HFFc6 (cell line): ENCODE measurements around the gene TMEM243. TPM values are rescaled to one million over a fixed set of nuclear protein-coding genes. Genes with fewer than 3 reads are reported as not detected.
"Not testable (repeated sequence)": the region's sequence is repeated elsewhere in the genome, so short reads cannot be mapped to it uniquely, and the experiment has no call there.

ENCODE experiments used
- DNase-seq: peaks from one replicate; pipeline ENCODE4 v3.0.0-alpha.2; 2018
- H3K27ac Mint-ChIP-seq: 2 replicates; pipeline ENCODE4 v1.8.0; 2020; ENCODE audit warnings: mild to moderate bottlenecking, mixed read lengths
- H3K27me3 Mint-ChIP-seq: 2 replicates; pipeline ENCODE4 v1.8.0; 2021; ENCODE audit warnings: mild to moderate bottlenecking, moderate library complexity, mixed read lengths; ENCODE audit not compliant: insufficient read depth
- H3K36me3 Mint-ChIP-seq: 2 replicates; pipeline ENCODE4 v1.8.0; 2021; ENCODE audit warnings: low read depth, mixed read lengths
- H3K4me1 Mint-ChIP-seq: 2 replicates; pipeline ENCODE4 v1.8.0; 2020; ENCODE audit warnings: low read depth, mixed read lengths
- H3K4me3 Mint-ChIP-seq: 2 replicates; pipeline ENCODE4 v1.8.0; 2020; ENCODE audit warnings: mild to moderate bottlenecking, moderate library complexity, mixed read lengths
- H3K9me3 Mint-ChIP-seq: 2 replicates; pipeline ENCODE4 v1.8.0; 2020; ENCODE audit warnings: mild to moderate bottlenecking, mixed read lengths
- long read RNA-seq: library from polyadenylated mRNA; unstranded; transcript quantifications from one replicate; pipeline ENCODE4 v2.0.0, GENCODE V29; 2019
- total RNA-seq, 6 experiments: library from RNA; stranded (reverse); fragmentation: NEBNext Ultra II Directional; extraction: Animal tissue kit (Norgen Biotek cat#: 25700); gene quantifications; 2 replicates in 1 of 6; 3 replicates in 5 of 6; pipeline ENCODE4 v1.2.3, GENCODE V29; 2021
- TF ChIP-seq, protein P1 (sequence below): fragments of 200-600 bp; sonication (generic); IDR thresholded peaks from 2 replicates; pipeline ENCODE4 v1.5.0; 2021; ENCODE audit warnings: antibody characterized with exemption, mild to moderate bottlenecking

The TMEM243 gene, protein sequence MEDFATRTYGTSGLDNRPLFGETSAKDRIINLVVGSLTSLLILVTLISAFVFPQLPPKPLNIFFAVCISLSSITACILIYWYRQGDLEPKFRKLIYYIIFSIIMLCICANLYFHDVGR
- 10 to 100 TPM; 16.3 to 20.9 (median 17.2) TPM for total RNA-seq
- long read RNA-seq, transcript TMEM243-203 (5 exons, 1,273 nt) = major isoform, 16 of 36 reads
- long read RNA-seq, transcript TMEM243-201 (4 exons, 1,063 nt) = minor isoform, 15 of 36 reads
- long read RNA-seq, partial matches to known transcripts = 2 of 36 reads
- long read RNA-seq, other reads (novel, unspliced or antisense) = 3 of 36 reads

DNA sequence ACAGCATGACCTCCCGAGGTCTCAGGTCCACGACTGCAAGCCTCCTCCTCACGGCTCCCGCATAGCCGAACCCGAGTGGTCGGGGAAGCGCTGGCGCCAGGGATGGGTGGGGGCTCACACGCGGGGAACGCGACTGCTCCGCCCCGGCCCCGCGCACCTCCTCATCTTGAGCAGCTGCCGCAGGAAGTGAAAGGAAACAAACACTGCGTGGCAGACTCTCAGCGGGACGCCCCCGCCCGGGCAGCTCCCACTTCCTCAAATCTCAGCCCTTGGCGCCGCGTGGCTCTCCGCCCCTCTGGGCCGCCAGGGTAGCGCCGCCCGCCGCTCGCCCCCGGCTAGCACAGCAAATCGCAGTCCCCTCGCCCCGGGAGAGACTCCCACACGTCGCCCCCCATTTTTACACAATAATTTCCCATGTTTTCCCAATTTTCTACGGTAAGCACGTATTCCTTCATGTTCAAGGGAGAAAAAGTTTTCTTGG lies at the start of gene TMEM243:
Gene TMEM243, minus strand, starts transcription at position 188 of the 481 bp plus-strand sequence. CDS start 229 bp downstream, outside the sequence.
- H3K4me3 Mint-ChIP-seq = peak within 1 kb of the TSS; percentile 95
- H3K27me3 Mint-ChIP-seq = no peaks in the 10 kb centered on the region
- no peaks in the 10 kb centered on the region for H3K9me3 Mint-ChIP-seq
- no peaks in the 10 kb centered on the region for H3K36me3 Mint-ChIP-seq
- TF ChIP-seq, protein P1, sequence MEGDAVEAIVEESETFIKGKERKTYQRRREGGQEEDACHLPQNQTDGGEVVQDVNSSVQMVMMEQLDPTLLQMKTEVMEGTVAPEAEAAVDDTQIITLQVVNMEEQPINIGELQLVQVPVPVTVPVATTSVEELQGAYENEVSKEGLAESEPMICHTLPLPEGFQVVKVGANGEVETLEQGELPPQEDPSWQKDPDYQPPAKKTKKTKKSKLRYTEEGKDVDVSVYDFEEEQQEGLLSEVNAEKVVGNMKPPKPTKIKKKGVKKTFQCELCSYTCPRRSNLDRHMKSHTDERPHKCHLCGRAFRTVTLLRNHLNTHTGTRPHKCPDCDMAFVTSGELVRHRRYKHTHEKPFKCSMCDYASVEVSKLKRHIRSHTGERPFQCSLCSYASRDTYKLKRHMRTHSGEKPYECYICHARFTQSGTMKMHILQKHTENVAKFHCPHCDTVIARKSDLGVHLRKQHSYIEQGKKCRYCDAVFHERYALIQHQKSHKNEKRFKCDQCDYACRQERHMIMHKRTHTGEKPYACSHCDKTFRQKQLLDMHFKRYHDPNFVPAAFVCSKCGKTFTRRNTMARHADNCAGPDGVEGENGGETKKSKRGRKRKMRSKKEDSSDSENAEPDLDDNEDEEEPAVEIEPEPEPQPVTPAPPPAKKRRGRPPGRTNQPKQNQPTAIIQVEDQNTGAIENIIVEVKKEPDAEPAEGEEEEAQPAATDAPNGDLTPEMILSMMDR = peak; percentile 37; the same call in 1 of the 2 replicates
- peak within 1 kb of the TSS; percentile 92 for H3K27ac Mint-ChIP-seq
- peak; percentile 42 for DNase-seq
- peaks cover 30% of the 10 kb centered on the region for H3K4me1 Mint-ChIP-seq

DNA sequence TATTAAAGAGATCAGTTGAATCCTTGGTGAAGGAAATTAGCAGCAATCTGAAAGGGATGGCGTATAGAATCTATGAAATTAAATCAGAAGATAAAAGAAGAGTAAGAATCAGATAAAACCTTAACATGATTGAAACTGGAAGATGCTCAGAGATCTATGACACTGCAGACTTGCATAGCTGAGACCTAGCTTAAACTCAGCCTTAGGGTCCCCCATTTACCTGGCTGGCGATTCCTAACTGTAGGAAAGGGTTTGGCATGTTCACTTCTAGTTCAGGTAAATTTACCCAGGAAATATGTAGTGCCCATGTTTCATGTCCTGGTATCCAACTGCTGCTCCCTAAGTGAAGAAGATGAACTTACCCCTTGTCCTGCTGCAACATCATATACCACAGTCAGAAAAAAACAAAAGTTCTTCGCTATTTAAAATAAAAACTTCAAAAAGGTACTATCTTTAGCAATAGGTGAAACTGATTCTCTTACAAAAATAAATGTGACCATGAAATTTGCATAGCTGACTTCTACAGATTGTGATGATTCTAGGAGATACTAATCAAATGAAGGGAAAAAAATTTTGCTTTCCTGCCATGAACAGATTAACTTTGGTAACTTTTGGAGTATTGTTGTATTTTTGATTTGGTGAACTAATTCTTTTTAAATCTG lies 47.8 kb upstream of the TMEM243 start:
- no peaks in the 10 kb centered on the region for H3K36me3 Mint-ChIP-seq
- H3K4me3 Mint-ChIP-seq = no peak overlapping the region
- H3K27me3 Mint-ChIP-seq = no peaks in the 10 kb centered on the region
- DNase-seq = no peak
- TF ChIP-seq, protein P1 = no peak
- H3K9me3 Mint-ChIP-seq = no peaks in the 10 kb centered on the region
- H3K4me1 Mint-ChIP-seq = no peaks in the 10 kb centered on the region
- H3K27ac Mint-ChIP-seq = no peak overlapping the region

DNA sequence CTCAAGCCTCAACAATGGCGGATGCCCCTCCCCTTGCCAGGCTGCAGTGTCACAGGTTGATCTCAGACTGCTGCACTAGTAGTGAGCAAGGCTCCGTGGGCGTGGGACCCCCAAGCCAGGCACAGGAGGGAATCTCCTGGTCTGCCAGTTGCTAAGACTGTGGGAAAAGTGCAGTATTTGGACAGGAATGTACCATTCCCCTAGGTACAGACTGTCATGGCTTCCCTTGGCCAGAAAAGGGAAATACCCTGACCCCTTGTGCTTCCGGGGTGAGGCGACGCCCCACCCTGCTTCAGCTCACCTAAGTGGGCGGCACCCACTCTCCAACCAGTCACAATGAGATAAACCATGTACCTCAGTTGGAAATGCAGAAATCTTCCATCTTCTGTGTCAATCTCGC lies 44.0 kb upstream of the TMEM243 start:
- no peak overlapping the region for H3K27ac Mint-ChIP-seq
- no peaks in the 10 kb centered on the region for H3K4me1 Mint-ChIP-seq
- H3K9me3 Mint-ChIP-seq = no peaks in the 10 kb centered on the region
- TF ChIP-seq, protein P1 = no peak
- H3K4me3 Mint-ChIP-seq = no peak overlapping the region
- no peak for DNase-seq
- H3K27me3 Mint-ChIP-seq = no peaks in the 10 kb centered on the region
- no peaks in the 10 kb centered on the region for H3K36me3 Mint-ChIP-seq

DNA sequence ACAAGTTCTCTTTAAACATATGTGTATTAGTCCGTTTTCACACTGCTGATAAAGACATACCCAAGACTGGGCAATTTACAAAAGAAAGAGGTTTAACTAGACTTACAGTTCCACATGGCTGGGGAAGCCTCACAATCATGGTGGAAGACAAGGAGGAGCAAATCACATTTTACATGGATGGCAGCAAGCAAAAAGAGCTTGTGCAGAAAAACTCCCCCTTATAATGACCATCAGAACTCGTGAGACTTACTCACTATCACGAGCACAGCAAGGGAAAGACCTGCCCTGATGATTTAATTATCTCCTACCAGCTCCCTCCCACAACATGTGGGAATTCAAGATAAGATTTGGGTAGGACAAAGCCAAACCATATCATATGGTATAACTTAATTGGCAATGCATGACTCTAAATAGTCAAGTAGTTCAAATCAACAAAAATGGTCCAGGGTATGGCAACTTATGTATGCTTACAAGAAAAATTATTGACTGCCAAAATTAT lies 34.1 kb upstream of the TMEM243 start:
- Mint-ChIP-seq H3K4me1 (no peaks in the 10 kb centered on the region), H3K4me3 (no peak overlapping the region), H3K27me3 (peaks cover 3% of the 10 kb centered on the region; the same call in 1 of the 2 replicates), H3K9me3 (no peaks in the 10 kb centered on the region), H3K27ac (no peak overlapping the region), H3K36me3 (no peaks in the 10 kb centered on the region)
- no peak for DNase-seq
- TF ChIP-seq, protein P1 = no peak

DNA sequence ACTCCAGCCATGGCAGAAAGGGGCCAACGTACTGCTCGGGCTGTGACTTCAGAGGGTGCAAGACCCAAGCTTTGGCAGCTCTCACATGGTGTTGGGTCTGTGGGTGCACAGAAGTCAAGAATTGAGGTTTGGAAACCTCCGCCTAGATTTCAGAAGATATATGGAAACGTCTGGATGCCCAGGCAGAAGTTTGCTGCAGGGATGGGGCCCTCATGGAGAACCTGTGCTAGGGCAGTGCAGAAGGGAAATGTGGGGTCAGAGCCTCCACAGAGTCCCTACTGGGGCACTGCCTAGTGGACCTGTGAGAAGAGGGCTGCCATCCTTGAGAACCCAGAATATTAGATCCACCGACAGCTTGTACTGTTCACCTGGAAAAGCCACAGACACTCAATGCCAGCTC lies 26.1 kb upstream of the TMEM243 start:
- not testable (repeated sequence) for H3K27ac Mint-ChIP-seq, DNase-seq, H3K36me3 Mint-ChIP-seq, H3K4me3 Mint-ChIP-seq, H3K4me1 Mint-ChIP-seq, H3K9me3 Mint-ChIP-seq, H3K27me3 Mint-ChIP-seq

DNA sequence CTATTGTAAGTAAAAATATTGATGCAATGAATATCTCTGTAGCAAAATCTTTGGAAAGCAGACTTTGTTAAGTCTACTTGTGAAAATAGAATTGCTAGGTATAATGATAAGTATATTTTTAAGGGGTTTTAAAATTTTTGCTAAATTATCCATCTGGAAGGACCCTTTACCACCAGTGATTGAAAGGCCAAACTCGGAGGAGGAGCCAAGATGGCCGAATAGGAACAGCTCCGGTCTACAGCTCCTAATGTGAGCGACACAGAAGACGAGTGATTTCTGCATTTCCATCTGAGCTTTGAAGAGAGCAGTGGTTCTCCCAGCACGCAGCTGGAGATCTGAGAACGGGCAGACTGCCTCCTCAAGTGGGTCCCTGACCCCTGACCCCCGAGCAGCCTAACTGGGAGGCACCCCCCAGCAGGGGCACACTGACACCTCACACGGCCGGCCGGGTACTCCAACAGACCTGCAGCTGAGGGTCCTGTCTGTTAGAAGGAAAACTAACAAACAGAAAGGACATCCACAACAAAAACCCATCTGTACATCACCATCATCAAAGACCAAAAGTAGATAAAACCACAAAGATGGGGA lies 19.0 kb upstream of the TMEM243 start:
- not testable (repeated sequence) for H3K9me3 Mint-ChIP-seq, H3K27ac Mint-ChIP-seq, H3K36me3 Mint-ChIP-seq, H3K4me3 Mint-ChIP-seq, H3K27me3 Mint-ChIP-seq, DNase-seq
- H3K4me1 Mint-ChIP-seq = peaks cover 16% of the 10 kb centered on the region
